HL-60 (cell line): ENCODE results near the gene COX18.

Source experiments
- DNase-seq, 2 experiments: peaks; one replicate each; pipeline ENCODE4 v3.0.0-alpha.2; 2010 to 2020; ENCODE audit warnings: low read depth in 1 of 2, low spot score in 1 of 2
- H3K27ac ChIP-seq: fragments of 250-450 bp; sonication (Bioruptor Pico); replicated peaks from 2 replicates; pipeline ENCODE4 v1.5.1; 2020; ENCODE audit warnings: mild to moderate bottlenecking, moderate library complexity
- H3K27me3 ChIP-seq: fragments of 250-450 bp; sonication (Bioruptor Pico); 2 replicates; pipeline ENCODE4 v1.5.1; 2021; ENCODE audit warnings: mild to moderate bottlenecking, moderate library complexity; ENCODE audit not compliant: insufficient read depth, poor library complexity, severe bottlenecking
- H3K4me3 ChIP-seq: replicated peaks from 2 replicates; pipeline ENCODE4 v1.5.1; 2011; ENCODE audit warnings: mild to moderate bottlenecking, control low read depth, low read length; ENCODE audit not compliant: insufficient read depth
- GABPA ChIP-seq: IDR thresholded peaks from 2 replicates; pipeline ENCODE4 v1.6.1; 2012; ENCODE audit warnings: low read depth
- POLR2AphosphoS5 ChIP-seq: IDR thresholded peaks from 2 replicates; pipeline ENCODE4 v1.6.1; 2012; ENCODE audit warnings: low read depth
- SPI1 ChIP-seq: IDR thresholded peaks from 2 replicates; pipeline ENCODE4 v1.6.1; 2012; ENCODE audit warnings: low read depth, mild to moderate bottlenecking, borderline replicate concordance
- TF ChIP-seq, protein P1 (sequence below): IDR thresholded peaks from 2 replicates; pipeline ENCODE4 v1.6.1; 2012; ENCODE audit warnings: low read depth; ENCODE audit not compliant: insufficient replicate concordance
- TF ChIP-seq, protein P2 (sequence below): IDR thresholded peaks from one replicate; pipeline ENCODE4 v1.5.1; 2011; ENCODE audit warnings: low read length, control low read depth, inconsistent platforms; ENCODE audit not compliant: insufficient read depth

Gene COX18

DNA sequence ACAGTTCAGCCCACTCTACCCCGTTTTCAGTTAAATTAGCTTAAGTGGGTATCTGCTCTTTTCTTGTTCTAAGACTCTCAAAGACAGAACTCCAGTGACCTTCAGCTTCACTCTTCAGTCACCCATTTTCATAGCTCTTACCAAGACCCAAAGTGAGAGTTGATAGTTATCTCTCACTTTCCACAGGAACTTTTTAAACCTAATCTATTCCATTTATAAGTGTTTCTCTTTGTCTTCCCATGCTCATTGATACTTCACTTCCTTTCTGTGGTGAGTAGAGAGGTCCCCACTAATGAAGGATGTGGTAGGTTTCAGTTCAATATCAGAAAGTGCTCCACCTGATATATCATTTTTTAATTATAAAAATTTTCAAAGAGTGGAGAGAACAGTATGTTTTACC, 33.4 kb downstream of the COX18 start:
- no peak for DNase-seq
- Histone ChIP-seq H3K27me3 (no peaks in the 10 kb centered on the region), H3K27ac (no peak overlapping the region), H3K4me3 (no peak overlapping the region)
- TF ChIP-seq, protein P1, sequence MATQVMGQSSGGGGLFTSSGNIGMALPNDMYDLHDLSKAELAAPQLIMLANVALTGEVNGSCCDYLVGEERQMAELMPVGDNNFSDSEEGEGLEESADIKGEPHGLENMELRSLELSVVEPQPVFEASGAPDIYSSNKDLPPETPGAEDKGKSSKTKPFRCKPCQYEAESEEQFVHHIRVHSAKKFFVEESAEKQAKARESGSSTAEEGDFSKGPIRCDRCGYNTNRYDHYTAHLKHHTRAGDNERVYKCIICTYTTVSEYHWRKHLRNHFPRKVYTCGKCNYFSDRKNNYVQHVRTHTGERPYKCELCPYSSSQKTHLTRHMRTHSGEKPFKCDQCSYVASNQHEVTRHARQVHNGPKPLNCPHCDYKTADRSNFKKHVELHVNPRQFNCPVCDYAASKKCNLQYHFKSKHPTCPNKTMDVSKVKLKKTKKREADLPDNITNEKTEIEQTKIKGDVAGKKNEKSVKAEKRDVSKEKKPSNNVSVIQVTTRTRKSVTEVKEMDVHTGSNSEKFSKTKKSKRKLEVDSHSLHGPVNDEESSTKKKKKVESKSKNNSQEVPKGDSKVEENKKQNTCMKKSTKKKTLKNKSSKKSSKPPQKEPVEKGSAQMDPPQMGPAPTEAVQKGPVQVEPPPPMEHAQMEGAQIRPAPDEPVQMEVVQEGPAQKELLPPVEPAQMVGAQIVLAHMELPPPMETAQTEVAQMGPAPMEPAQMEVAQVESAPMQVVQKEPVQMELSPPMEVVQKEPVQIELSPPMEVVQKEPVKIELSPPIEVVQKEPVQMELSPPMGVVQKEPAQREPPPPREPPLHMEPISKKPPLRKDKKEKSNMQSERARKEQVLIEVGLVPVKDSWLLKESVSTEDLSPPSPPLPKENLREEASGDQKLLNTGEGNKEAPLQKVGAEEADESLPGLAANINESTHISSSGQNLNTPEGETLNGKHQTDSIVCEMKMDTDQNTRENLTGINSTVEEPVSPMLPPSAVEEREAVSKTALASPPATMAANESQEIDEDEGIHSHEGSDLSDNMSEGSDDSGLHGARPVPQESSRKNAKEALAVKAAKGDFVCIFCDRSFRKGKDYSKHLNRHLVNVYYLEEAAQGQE = no peak
- no peak for TF ChIP-seq POLR2AphosphoS5
- no peak for TF ChIP-seq SPI1
- no peak for TF ChIP-seq GABPA
- TF ChIP-seq, protein P2, sequence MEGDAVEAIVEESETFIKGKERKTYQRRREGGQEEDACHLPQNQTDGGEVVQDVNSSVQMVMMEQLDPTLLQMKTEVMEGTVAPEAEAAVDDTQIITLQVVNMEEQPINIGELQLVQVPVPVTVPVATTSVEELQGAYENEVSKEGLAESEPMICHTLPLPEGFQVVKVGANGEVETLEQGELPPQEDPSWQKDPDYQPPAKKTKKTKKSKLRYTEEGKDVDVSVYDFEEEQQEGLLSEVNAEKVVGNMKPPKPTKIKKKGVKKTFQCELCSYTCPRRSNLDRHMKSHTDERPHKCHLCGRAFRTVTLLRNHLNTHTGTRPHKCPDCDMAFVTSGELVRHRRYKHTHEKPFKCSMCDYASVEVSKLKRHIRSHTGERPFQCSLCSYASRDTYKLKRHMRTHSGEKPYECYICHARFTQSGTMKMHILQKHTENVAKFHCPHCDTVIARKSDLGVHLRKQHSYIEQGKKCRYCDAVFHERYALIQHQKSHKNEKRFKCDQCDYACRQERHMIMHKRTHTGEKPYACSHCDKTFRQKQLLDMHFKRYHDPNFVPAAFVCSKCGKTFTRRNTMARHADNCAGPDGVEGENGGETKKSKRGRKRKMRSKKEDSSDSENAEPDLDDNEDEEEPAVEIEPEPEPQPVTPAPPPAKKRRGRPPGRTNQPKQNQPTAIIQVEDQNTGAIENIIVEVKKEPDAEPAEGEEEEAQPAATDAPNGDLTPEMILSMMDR = no peak

DNA sequence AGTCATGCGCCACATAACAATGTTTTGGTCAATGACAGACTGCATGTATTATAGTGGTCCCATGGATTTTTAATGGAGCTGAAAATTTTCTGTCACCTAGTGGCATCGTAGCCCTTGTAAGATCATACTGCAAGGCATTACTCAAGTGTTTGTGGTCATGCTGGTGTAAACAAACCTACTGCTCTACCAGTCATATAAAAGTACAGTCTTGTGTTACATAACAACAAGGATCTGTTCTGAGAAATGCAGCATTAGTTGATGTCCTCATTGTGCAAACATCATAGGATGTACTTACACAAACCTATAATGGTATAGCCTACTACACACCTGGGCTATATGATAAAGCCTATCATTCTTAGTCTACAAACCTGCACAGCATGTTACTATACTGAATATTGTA, 34.6 kb downstream of the COX18 start:
- Histone ChIP-seq H3K4me3 (no peak overlapping the region), H3K27ac (no peak overlapping the region), H3K27me3 (no peaks in the 10 kb centered on the region)
- TF ChIP-seq POLR2AphosphoS5 (no peak), SPI1 (no peak), GABPA (no peak)
- TF ChIP-seq, protein P1 = no peak
- TF ChIP-seq, protein P2 = no peak
- no peak for DNase-seq

DNA sequence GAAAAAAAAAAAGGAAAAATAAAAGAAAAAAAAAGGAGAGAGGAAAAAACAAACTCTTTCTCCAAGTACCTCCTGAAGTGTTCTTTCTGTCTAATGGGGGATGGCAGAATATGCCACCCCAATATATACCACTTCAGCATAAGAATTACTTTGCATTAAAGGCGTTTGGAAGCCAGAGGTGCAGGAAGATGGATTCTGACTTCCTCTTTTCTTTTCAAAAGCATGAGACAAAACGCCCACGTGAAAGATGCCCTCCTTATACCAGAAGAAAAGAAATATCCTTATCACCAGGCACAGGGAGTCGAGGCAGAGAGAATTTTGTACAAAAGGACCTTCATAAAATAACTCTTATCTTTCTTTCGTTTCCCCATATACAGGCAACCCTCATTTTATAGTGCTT, 40.9 kb downstream of the COX18 start:
- no peaks in the 10 kb centered on the region for H3K27me3 ChIP-seq
- no peak overlapping the region for H3K4me3 ChIP-seq
- H3K27ac ChIP-seq = no peak overlapping the region
- TF ChIP-seq, protein P2 = no peak
- TF ChIP-seq SPI1 = peak; percentile 93
- DNase-seq = no peak

DNA sequence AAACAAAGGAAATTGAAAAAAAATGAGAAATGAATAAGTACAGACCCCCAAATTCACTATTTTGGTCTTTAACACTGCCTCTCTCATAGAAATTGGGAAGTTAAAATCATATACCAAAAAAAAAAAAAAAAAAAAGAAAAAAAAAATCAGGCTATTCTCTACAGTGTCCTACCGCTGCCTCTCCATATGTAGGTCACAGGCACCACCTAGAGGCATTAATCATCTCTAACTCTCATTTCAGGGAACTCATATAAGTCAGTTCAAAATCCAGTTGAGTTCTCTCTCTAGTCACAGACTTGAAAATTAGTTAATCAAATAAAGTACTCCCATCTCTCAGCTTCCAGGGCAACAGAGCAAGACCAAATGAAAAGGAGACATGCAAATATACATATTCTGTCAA, 47.9 kb downstream of the COX18 start:
- no peaks in the 10 kb centered on the region for H3K27me3 ChIP-seq

More for the DNA sequence above, 47.9 kb downstream of the COX18 start:
- no peak overlapping the region for H3K4me3 ChIP-seq
- DNase-seq = peak in 1 of 2 experiments; percentile 42
- H3K27ac ChIP-seq = no peak overlapping the region
- no peak for TF ChIP-seq GABPA
- TF ChIP-seq, protein P2 = no peak
- no peak for TF ChIP-seq POLR2AphosphoS5
- no peak for TF ChIP-seq SPI1
- TF ChIP-seq, protein P1 = no peak
